NCI-H2107 treated with DMSO at 0.1 percent for 48 hours (cell line): ENCODE results near the gene MALRD1.

Experiments used
- DNase-seq: peaks from one replicate; lab custom pipeline; 2025; ENCODE audit not compliant: unreplicated experiment; lab: John Stamatoyannopoulos, UW

MALRD1 gene

DNA sequence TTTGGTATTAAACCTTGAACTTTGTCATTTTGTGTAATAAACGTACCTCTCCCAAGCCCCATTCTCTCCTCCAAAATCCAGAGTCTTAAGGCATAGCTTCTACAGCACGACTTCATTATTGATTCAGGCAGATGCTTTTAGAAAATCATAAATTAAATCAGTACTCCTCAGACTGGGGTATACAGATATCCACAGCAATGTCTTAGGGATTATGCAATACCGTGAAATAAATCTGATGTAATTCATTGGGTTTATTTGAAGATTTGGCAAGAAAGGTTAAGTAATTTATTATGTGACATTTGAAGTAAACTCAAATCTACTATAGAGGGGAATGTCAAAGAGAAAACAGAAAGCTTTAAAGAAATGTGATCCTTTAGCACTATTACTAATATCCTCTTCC, 521.5 kb downstream of the MALRD1 start:
- no peak for DNase-seq

GRCh38 chr10:19570991-19571390, 522.4 kb downstream of the MALRD1 start:
- no peak for DNase-seq

- no peak for DNase-seq
These were observed 523.5 kb downstream of the MALRD1 start for GRCh38 chr10:19572056-19572455.

GRCh38 chr10:19576576-19576975, 528.0 kb downstream of the MALRD1 start:
- no peak for DNase-seq

DNA sequence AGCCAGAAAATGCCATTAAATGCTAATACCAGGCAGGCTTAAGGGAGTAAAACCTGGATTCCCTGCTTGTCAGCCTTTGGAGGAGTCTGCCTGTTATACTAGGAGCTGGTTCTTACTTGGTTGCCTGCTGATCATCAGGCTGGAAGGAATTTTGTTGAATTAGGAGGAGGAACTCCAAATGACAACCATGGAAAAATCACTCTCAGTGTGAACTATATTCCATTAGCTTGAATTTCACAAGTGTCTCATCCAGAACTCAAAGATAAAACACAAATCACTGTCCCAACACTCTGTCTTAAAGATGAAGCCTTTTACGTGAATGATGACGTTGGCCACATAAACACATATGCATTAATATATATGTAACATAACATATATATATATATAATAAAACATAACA, 528.8 kb downstream of the MALRD1 start:
- no peak for DNase-seq

DNA sequence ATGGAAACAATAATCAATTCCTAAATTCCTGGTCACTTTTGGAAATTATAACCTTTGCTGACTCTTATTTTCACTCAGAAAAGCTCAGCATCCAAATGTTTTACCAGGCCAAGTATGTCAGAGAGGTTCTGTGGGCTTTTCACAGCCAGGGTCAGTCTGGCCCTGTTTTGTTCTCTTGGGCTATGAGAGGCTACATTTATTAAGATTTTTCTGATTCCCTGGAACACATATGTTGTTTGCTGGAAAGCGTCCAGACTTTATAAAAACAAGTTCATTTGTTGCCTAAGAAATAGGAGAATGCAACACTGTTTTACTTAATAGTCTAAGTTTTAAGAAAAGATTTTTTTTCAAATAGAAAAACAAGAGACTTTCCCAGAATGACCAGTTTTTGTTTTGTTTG, 529.2 kb downstream of the MALRD1 start:
- no peak for DNase-seq

DNA sequence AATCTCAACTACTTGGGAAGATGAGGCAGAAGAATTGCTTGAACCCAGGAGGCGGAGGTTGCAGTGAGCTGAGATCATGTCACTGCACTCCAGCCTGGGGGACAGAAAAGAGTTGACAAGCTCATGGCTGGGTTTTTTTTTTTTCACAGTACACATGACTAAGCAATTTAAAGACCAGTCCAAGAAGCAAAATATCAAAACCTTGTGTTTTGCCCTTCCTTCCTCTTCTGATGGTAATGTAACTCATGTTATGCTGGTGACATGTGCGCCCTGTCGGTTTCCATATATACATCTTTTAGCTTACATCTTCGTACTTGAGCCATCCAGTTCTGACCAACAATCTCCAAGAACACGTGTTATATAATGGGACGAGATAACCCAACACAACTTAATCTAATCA, 530.0 kb downstream of the MALRD1 start:
- no peak for DNase-seq

DNA sequence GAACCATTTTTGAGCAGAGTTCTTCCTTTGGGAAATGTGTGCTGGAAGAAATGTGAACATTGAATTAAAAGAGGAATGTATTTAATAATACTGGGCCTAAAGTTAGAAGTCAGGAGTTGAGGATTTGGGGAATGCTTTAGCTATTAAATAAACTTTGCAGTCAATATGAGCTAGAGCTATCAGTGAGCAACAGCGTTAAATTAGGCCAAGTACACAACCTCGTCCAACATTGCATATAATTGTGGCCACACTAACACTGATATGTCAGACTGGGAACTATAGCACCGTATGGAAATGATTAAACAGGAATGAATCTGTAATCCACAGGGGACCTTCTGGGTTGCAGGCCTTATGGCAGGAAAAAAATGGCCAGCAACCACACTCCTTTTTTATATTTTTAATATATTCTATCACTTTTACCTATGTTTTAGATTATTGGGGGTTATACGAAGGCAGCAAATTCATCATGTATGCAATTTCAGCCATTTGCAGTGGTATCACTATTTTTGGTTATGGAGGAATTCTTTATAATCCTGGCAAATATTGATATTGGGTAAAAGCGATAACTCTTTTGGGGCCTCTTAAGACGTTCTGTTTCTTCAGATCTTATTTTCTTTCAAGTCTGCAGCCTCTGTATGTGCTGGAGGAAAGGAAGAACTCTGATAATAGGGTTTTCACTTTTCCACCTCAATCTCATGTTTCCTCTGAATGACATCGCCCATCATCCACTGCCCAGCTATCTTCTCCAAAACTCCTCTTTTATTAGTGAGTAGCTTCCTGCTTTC, 531.4 kb downstream of the MALRD1 start:
- DNase-seq: no peak

DNA sequence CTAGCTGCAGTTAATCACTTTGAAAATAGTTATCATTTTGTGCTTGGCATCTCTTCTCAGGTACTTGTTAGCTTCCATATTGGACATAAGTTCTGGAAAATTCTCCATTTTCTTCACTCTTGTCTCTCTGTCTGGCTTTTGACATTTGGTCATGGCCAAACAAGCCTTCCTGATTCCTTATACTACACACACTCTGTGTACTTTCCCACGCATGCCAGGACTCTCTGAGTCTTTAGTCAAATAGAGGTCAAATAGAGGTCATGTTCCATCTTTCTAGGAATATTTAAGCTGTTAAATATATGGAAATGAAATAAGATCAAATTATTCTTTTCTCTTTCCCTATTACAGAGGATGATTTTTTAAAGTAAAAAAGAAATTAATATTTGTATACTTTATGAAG, 532.1 kb downstream of the MALRD1 start:
- DNase-seq: no peak

DNA sequence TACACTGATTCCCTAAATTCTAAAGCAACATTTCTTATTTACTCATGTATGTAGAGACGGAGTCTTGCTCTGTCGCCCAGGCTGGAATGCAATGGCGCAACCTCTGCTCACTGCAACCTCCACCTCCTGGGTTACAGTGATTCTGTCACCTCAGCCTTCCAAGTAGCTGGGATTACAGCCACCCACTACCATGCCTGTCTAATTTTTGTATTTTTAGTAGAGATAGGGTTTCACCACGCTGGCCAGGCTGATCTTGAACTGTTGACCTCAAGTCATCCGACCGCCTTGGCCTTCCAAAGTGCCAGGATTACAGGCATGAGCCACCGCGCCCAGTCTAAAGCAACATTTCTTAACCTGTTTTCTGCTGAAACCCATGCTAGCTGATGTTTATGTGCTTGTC, 540.0 kb downstream of the MALRD1 start:
- no peak for DNase-seq

GRCh38 chr10:19592276-19592675, 543.7 kb downstream of the MALRD1 start:
- DNase-seq: no peak

GRCh38 chr10:19595212-19595845, 546.7 kb downstream of the MALRD1 start:
- DNase-seq: no peak

GRCh38 chr10:19605806-19606205, 557.2 kb downstream of the MALRD1 start:
- DNase-seq: no peak

DNA sequence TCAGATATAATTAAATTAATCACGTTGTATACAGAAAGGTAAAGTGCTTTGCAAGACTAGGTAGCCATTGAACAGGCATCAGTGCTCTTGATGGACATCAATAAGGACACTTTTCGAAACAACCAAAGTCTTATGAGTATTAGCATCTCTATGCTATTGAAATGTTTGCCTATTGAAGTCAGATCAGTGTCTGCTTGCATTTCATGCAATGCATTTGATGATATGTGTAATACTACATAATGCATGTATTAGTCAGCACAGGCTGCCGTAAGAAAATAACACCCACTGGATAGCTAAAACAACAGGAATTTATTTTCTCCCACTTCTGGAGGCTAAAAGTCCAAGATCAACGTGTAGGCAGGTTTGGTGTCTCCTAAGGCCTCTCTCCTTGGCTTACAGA, 558.4 kb downstream of the MALRD1 start:
- DNase-seq: no peak

DNA sequence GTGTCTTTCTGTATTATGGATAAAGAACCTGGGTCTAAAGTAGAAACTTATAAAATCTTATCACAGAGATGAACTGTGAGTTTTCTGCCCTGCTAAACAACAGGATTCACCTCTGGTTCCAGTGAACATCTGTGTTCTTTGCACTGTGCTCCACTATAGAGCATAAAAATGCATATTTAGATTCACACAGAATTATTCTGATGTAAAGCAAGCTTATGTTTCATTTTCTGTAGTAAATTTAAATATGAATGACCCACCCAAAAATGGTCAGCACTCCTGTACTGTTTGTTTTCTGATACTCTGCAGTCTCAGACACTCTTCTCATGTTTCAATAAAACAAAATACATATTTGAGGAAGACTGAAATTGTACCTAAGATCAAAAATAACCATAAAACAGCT, 563.2 kb downstream of the MALRD1 start:
- no peak for DNase-seq

DNA sequence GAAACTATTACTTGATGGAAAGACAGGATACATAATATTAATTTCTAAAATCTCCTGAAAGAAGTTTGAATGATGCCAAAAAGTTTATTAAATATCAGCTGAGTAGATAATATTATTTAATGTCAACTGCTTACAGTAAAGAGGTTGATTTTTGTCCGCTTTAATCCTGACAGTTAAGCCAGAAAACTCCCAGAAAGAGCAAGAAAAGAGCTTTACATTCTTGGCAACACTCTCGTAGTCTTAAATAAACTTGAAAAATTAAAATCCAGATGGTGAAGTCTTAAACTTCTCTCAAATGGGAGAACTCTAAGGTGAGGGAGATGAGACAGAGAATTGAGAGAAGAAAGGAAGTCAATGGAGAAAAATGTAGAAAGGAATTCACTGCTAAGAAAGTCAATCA, 568.4 kb downstream of the MALRD1 start:
- DNase-seq: no peak

GRCh38 chr10:19620811-19621210, 572.2 kb downstream of the MALRD1 start:
- DNase-seq: no peak

GRCh38 chr10:19623321-19623720, 574.7 kb downstream of the MALRD1 start:
- no peak for DNase-seq

- no peak for DNase-seq
These were observed 577.6 kb downstream of the MALRD1 start for GRCh38 chr10:19626156-19626555.

- DNase-seq: no peak
These were observed 580.4 kb downstream of the MALRD1 start for GRCh38 chr10:19628767-19629560.

GRCh38 chr10:19629567-19629966, 581.0 kb downstream of the MALRD1 start:
- no peak for DNase-seq

DNA sequence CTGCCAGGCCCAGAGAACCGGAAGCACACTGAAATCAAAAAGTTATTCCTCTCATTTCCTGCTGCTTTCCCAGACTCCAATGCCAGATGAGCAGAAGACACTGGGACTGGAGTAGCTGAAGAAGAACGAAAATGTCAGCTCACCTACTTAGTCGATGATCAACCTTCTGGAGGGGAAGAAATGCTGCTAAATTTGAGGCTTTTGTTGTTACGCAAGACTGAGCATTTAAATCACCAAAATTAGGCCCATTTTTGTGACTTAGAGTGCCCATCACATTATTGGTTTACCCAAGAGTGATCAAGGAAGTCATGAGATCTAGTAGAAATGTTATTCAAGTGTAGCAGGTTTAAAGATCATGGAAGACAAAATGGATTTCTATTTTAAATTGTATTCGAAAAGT, 585.6 kb downstream of the MALRD1 start:
- no peak for DNase-seq
